Prostate gland (tissue), 2 donors: ENCODE measurements around the gene CCBE1. TPM values are rescaled to one million over a fixed set of nuclear protein-coding genes. Genes with fewer than 3 reads are reported as not detected.

ENCODE experiments used
- DNase-seq: peaks from one replicate; pipeline ENCODE4 v3.0.0-alpha.2; 2019; ENCODE audit warnings: low spot score
- H3K27ac ChIP-seq, 2 donors: fragments of 200-600 bp; sonication (generic); 2 replicates each; pipeline ENCODE4 v1.5.1; 2017 to 2019
- H3K27me3 ChIP-seq: fragments of 200-600 bp; sonication (generic); replicated peaks from 2 replicates; pipeline ENCODE4 v1.5.1; 2019; ENCODE audit not compliant: insufficient read depth
- H3K36me3 ChIP-seq, 2 donors: fragments of 200-600 bp; sonication (generic); 1 replicate in 1 of 2; 2 replicates in 1 of 2; pipeline versions ENCODE4 v1.5.1 to v1.8.1; 2017 to 2019
- H3K4me1 ChIP-seq: fragments of 200-600 bp; sonication (generic); replicated peaks from 2 replicates; pipeline ENCODE4 v1.5.1; 2019
- H3K4me3 ChIP-seq, 2 donors: fragments of 200-600 bp; sonication (generic); 2 replicates each; pipeline ENCODE4 v1.5.1; 2017 to 2019
- H3K9me3 ChIP-seq: fragments of 200-600 bp; sonication (generic); 2 replicates; pipeline ENCODE4 v1.5.1; 2017
- CTCF ChIP-seq, 4 experiments: fragments of 200-600 bp in 2 of 4; fragments of 450-650 bp in 2 of 4; sonication (generic) in 2 of 4; IDR thresholded peaks; 1 replicate in 3 of 4; 2 replicates in 1 of 4; pipeline ENCODE4 v1.5.1; 2016 to 2019; ENCODE audit warnings: antibody characterized with exemption in 4 of 4, mild to moderate bottlenecking in 2 of 4, moderate library complexity in 2 of 4
- POLR2A ChIP-seq: fragments of 450-650 bp; IDR thresholded peaks from one replicate; pipeline ENCODE4 v1.6.1; 2016; ENCODE audit warnings: antibody characterized with exemption, mild to moderate bottlenecking
- POLR2AphosphoS5 ChIP-seq: sonication (generic); formaldehyde crosslinking; IDR thresholded peaks from one replicate; pipeline ENCODE4 v1.6.1; 2017; ENCODE audit warnings: antibody characterized with exemption
- WGBS: methylation state at CpG from one replicate; pipeline ENCODE4 v1.1.5; 2018; 5-methylcytosine and 5-hydroxymethylcytosine counted together
- intact Hi-C: fragments of 100-400 bp; cut with DNase I; formaldehyde crosslinking; loops from one replicate; pipeline ENCODE4 v1.14.2; 2022
- total RNA-seq, 2 donors: library from RNA; depleted of rRNA; stranded (reverse); fragments of >200 nt; gene quantifications; one replicate each; pipeline ENCODE4 v1.1.0, GENCODE V29; 2016

The CCBE1 gene
- total RNA-seq, 2 donors from 2014 or later = 1.8 to 2.0 TPM

DNA sequence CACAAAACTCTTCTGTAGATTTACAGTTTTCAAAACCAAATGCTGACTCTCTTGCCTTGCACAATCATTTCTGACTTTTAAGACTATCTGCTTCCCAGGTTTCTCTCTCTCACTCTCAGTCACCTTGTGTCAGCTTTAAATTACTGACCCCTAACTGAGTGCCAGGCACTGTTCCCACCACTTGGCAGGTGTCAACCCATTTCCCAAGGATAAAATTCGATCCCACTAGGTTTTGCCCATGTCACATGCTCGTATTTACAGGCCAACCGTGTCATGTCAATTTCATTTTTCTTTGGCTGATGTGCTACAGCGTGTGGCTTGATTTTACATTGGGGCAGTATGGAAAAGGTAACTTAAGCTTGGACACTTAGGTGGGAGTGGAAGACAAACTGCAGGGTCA is 312.0 kb downstream of the CCBE1 start:
- intact Hi-C loops = no loop called here

GRCh38 chr18:59383851-59384250 is 313.4 kb downstream of the CCBE1 start:
- Histone ChIP-seq H3K4me3 (no peak overlapping the region), H3K27me3 (no peaks in the 10 kb centered on the region), H3K9me3 (no peaks in the 10 kb centered on the region), H3K27ac (no peak overlapping the region), H3K36me3 (no peaks in the 10 kb centered on the region), H3K4me1 (no peaks in the 10 kb centered on the region)
- WGBS = 51% methylated on average over 6 of the region's 6 CpGs
- TF ChIP-seq POLR2A = no peak
- TF ChIP-seq CTCF (IDR thresholded peaks at IDR 0.05) = no peak
- no peak for TF ChIP-seq POLR2AphosphoS5
- DNase-seq = no peak
- intact Hi-C loops = no loop called here

More for the DNA sequence above, 312.0 kb downstream of the CCBE1 start:
- 81% methylated on average over 4 of the region's 4 CpGs for WGBS
- TF ChIP-seq POLR2AphosphoS5 (no peak), POLR2A (no peak), CTCF (IDR thresholded peaks at IDR 0.05) (no peak)
- DNase-seq = no peak
- no peak overlapping the region for H3K4me3 ChIP-seq
- no peaks in the 10 kb centered on the region for H3K36me3 ChIP-seq
- no peaks in the 10 kb centered on the region for H3K27me3 ChIP-seq
- no peak overlapping the region for H3K27ac ChIP-seq
- no peaks in the 10 kb centered on the region for H3K4me1 ChIP-seq
- H3K9me3 ChIP-seq = no peaks in the 10 kb centered on the region

DNA sequence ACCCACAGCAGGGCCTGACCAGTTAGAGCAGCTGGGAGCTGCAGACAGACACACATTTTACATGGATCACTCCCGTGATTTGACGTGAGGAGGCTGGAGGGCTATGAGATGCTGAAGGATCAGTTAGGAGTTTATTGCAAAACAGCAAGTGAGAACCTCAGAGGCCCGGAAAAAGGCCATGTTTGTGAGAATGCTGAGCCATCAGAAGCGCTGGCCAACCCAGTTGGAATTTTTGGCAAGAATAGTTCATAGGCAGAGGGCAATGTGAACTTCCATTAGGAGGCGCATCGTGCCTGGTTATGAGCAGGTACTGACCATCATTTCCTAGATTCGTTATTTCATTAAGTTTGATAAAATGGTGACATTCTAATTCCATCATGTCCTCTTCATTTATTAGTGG is 314.8 kb downstream of the CCBE1 start:
- TF ChIP-seq CTCF (IDR thresholded peaks at IDR 0.05) = no peak
- no peak for TF ChIP-seq POLR2AphosphoS5
- TF ChIP-seq POLR2A = no peak
- WGBS = 87% methylated on average over 7 of the region's 7 CpGs
- intact Hi-C loops = no loop called here
- no peak for DNase-seq
- H3K36me3 ChIP-seq = no peaks in the 10 kb centered on the region
- no peak overlapping the region for H3K4me3 ChIP-seq
- H3K4me1 ChIP-seq = no peaks in the 10 kb centered on the region
- no peak overlapping the region for H3K27ac ChIP-seq
- H3K27me3 ChIP-seq = no peaks in the 10 kb centered on the region
- no peaks in the 10 kb centered on the region for H3K9me3 ChIP-seq

DNA sequence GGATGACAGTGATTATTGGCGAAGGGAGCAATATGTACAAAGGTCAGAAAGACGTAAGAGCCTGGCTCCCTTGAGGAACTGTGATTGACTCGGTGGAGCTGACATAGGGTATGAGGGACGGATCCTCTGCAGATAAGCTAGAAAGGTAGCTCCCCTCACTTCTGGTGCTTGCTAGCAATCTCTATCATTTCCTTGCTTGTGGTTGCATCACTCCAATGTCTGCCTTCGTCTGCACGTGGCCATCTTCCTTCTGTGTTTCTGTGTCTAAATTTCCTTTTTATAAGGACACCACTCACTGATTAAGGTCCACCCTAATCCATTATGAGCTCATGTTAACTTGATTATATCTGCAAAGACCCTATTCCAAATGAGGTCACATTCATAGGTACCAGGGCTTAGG is 315.3 kb downstream of the CCBE1 start:
- Histone ChIP-seq H3K27ac (no peak overlapping the region), H3K4me3 (no peak overlapping the region), H3K36me3 (no peaks in the 10 kb centered on the region), H3K4me1 (no peaks in the 10 kb centered on the region), H3K27me3 (no peaks in the 10 kb centered on the region), H3K9me3 (no peaks in the 10 kb centered on the region)
- DNase-seq = no peak
- intact Hi-C loops = no loop called here
- WGBS = 79% methylated on average over 6 of the region's 6 CpGs
- TF ChIP-seq POLR2AphosphoS5 = no peak
- no peak for TF ChIP-seq POLR2A
- no peak for TF ChIP-seq CTCF (IDR thresholded peaks at IDR 0.05)

Other genes with a start within 250 kb of the CCBE1 start
- 1 to 10 TPM; 2.1 to 4.1 TPM for gene PMAIP1, start 202.6 kb upstream of the CCBE1 start, total RNA-seq